SKM-1 (cell line): ENCODE measurements around the gene SMCO3.

Experiments used
- DNase-seq: peaks from one replicate; lab custom pipeline; 2025; ENCODE audit not compliant: unreplicated experiment; lab: John Stamatoyannopoulos, UW

SMCO3 gene

DNA sequence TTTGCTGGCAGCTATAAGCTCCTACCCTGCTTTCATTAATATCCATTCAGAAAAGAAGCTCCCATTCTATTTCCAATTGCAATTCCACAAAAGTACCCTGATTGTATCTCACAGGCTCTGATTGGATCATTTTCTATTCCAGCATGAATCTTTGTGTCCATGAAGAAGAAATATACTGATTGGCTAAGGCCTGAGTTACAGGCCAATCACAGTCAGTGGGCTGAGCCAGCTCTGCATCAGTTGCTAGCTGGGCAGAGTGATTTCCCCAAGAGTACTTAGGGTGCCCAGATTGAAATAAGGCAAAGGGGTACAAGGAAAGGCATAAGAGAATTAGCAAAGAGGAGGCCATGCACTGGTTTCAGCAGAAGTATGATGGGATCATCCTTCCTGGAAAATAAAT lies 14.9 kb upstream of the SMCO3 start:
- no peak for DNase-seq

DNA sequence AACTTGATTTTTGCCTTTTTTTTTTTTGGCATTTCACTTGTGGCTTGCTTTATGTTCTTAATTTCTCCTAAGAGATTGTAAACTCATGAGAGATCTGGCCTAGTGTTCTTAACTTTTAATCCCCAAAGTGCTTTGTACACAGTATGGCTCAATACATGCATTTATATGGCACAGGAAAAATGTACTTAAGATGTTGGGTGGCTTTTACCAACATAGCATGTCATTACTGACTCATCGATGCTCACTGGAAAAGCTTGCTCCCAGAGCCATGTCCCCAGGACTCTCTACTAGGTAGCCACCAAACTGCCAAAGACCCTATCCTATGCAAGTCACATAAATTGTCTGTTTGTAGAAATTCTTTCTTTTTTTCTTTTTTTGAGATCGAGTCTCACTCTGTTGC lies 13.1 kb upstream of the SMCO3 start:
- no peak for DNase-seq

DNA sequence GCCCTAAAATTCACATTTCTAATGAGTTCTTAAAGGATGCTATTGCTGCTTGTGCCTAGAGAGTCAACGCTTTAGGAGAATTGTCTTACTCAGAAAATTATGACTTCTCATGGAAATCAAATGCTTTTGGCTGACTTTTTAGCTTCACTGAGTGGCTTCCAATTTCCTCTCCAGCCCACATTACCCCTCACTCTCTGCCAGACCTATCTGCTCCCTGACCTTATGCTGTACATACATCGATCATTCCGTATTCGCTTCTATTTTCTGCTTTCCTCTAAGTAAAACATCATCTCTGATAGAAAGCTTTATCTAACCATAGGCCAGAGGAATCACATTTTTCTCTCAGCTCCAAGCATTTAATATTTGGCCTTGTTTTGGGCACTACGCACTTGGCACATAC lies 12.5 kb upstream of the SMCO3 start:
- DNase-seq = no peak

DNA sequence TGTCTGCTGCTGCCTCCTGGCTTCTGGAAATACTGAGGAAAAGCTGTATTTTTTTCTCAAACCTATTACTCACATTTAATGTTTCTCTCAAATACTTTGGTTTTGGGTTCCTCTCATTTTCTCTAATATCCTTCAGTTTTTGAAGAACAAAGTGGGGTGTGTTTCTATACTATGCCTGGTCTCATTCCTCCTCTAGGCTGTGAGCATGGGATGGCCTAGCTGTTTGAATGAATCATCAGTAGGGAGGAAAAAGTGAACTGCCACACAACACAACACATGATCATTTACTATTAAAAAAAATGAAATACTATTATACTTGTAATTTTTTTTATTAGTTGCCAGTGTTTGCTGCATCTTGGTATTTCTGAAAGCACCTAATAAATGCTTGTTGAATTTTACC lies 11.3 kb upstream of the SMCO3 start:
- DNase-seq = no peak

DNA sequence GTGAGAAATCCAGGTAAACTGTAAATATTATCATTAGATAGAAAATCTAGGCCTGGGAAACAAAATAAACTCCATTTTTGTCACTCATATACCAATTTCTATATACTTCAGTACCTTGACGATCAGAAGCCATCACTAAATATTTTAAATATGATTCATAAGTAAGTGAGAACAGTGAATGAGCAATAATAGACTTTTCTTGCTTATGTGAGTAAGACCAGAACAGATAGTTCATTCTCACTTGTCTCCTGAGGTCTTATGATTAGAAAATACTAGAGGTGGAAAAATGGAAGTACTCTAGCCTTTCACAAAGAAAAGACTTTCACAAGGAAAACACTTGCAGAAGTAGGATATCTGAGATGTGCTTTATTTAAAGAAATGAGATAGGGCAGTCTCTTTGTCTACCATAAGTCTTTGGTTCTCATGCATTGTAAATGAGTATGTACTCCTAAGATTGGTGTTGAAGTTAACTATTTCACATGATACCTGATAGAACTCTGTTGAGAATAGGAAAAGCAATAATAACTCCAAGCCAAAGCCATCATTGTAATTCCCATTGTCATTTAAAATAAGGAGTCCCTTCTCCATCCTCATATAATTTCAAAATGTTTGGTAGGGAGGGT lies 10.1 kb upstream of the SMCO3 start:
- DNase-seq = no peak

DNA sequence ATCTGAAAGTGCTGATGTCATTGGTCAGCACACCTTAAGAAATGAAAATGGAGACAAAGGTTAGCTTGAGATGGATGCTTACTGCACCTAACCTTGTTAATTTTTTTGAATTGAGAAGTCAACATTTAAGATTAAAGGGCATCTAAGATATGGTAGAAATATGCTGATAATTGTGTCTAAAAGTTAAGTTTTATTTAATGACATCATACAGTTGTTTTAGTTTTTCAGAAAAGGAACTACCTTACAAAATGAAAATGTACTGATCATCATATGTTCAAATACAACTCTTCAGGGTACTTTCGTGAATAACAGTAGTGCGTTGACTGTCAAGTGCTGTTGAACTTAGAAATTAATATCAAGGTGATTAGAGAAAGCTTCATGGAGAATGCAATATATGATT lies 2.5 kb downstream of the SMCO3 start:
- DNase-seq = no peak

DNA sequence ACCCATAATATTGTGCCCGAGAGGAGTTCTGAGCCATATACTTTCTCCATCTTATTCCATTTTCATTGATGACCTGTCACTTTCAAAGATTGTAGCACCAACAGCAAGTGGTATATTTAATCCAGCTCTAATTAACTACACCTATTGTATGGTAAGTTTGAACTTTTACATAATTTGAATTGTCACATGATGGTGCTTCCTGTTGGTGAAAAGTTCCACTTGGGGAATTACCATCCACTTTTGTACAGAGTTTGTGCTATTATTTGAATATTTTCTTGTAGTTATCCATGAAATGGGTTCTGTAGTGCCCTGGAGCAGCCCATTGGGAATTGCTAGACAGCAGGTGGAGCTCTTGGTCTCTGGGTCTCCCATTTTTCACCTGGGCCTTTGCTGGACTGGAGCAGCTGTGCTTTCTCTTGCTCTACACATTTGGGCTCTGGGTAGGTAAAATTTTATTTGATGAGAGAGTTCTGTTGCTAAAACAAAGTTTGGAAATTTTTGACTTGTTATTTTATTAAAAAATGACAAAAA lies 3.0 kb downstream of the SMCO3 start:
- no peak for DNase-seq

DNA sequence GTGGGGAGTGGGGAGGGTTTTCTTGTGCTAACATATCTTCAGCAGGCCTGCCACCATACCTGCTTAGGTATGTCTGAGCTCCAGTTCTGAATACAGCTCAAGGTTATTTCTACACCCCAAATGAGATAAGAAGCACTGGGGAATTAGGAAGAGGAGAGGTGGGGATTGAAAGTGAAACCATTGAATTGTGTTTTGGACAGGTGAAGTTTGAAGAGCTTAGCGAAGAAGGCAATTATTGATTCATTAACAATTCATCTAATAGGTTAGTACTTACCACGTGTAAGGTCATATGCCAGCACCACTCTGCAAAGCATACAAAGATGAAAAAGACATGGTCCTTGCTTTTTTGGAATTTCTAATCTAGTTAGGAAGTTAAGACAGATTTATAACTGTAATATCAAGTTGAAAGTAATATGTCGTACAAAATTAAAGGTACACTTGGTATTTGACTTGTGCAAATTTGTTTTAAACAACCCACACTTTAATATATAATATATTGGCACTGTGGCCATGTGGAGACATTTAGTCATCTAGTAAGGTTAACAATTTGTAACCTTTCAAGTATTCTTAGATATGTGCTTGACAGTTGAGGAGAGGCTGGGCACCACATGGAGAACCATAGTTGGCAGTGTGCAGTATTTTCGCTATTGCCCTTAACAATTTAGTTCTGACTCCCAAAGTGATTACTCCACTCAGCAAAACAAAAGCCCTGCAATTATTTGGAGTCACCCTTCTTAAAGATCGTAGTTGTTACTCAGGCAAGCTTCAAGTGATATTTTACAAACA lies 3.6 kb downstream of the SMCO3 start:
- DNase-seq = no peak

DNA sequence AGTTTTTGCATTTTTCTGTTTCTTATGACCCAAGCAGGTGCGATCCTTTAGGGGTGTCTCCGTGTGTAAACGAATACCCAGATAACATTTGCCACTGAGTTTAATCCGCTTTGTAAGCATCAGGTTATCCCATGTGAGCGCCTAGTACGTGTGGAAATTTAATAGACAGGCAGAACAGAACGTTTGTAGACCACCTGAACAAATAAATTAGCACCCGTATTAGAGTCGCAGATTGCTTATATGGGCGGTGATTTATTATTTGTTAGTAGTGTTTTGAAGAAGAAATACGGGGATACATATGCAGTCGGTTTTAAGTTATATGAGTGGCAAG lies 10.2 kb downstream of the SMCO3 start:
- DNase-seq = no peak

DNA sequence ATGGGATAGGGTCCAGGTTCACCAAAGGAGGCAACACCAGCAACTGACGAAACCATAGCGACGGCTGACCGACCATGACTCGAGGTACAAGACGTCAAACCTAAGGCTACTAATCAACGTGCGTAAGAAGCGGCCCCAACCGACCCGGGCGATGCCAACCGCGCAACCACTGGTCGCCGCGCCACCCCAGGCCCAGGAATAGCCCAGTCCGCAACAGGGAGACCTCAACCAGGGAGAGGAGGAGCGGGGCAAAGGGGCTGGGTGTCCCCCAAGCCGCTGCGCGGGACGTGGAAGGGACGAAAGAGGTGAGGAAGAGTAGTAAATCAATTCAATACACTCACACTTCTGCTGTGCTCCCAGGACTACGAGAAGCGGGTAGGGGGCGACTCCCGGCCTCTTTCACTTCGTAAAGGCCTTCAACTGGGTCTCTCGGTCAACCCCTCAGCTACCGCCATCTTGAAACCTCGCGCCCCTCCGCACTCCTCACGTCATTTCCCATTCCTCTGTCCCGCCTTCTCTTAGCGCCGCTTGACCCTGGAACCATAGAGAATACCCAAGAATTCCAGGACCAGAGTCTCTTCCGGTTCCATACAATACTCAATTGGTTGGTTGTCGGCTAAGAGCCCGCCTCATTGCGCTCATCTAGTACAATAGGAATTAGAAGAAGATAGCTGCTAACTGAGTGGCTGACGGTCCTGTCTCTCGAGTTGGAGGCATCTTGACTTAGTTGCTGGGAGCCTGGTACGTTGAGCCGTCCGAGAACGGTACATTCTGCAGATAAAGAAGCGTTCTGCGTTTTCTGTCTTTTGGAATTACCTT lies 10.8 kb downstream of the SMCO3 start, which contains the start of the genes C12orf60 and WBP11:
Gene C12orf60, plus strand, starts transcription at position 660 of the 819 bp plus-strand sequence. CDS start 19,266 bp downstream, outside the sequence.
Gene WBP11, minus strand, starts transcription at position 468 of the 819 bp plus-strand sequence. CDS start 2,095 bp downstream, outside the sequence.
- DNase-seq = peak; percentile 70

DNA sequence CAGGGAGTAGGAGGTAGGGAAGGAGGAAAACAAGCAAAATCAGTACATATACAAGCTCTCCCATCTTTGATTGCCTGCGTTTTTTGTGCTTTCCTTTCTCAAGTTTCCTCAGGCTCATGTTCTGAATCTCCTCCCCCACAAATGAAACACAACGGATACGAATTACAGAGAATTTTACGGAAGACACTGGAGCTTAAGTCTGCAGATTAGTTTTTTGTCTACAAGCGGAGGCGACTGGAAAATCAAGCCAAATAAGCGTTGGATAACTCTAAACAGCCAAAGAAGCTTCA lies 11.3 kb downstream of the SMCO3 start:
- no peak for DNase-seq

DNA sequence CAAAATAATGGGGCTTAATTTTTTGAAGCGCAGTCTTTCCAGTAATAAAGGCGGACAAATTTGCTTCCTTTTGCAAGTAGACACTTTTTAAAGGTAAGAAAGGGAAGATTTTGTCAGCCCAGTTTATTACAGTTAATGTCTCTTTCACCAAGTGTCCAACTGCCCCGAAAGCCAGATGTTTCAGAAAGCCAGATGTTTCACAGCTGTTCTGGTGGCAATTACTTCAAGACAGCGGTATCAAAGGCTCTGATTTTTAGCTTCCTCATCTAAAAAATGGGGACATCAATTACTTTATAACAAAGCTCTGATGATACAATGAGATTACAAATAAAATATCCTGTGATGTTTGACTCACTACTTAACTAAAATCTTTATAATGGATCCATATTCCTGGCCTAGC lies 11.7 kb downstream of the SMCO3 start:
- DNase-seq = no peak

DNA sequence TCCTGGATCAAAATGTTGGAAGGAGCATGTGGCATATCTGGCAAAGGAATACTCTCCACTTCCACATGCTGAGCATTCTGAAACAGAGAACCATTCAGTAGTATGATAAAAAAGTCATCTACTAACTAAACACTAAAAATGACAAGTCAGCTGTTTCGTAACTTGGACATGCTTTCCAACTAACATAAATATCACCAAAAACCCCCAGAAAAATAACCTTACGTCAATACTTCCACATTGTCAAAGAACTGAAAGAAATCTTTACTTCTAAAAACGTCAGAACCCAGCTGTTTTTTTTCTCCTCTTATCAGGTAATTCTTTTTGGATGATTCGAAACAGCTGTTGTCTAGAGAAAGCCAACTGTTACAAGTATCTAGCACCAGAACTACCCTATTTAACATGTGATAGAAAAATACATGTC lies 18.9 kb downstream of the SMCO3 start:
- DNase-seq = no peak

DNA sequence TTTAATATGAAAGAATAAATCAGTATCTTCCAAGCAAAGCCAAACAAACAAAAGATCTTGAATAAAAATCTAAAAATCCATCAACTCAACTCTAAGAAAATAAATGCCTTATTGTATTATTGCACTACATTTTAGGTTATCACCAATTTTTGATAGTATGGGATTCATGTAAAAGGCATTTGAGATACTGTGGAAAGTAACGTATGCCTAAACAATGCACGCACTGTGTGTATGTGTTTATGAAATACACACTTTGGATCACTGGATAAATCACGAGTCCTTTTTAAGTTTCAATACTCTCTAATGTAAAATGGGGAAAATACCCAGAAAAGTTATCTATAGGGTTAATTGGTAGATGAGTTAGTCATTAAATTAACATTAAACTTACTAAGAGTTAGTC lies 28.4 kb downstream of the SMCO3 start:
- no peak for DNase-seq

DNA sequence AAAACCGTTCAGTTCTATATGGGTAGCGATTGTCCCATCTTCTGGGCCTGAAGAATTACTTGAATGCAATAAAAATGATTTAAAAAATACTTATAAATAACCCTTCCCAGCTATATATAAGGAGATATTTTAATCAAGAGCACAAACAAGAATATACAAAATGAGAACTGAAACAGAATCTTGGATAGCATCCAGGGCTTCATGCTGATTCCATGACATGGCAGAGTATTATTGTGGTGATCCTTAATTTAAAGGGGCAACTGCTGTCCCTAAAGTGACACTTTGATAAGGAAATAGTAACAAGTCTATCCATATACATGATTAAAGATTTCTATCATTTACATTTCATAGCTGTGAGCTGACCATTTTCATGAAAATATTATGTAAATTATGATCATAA lies 29.5 kb downstream of the SMCO3 start:
- DNase-seq = no peak

DNA sequence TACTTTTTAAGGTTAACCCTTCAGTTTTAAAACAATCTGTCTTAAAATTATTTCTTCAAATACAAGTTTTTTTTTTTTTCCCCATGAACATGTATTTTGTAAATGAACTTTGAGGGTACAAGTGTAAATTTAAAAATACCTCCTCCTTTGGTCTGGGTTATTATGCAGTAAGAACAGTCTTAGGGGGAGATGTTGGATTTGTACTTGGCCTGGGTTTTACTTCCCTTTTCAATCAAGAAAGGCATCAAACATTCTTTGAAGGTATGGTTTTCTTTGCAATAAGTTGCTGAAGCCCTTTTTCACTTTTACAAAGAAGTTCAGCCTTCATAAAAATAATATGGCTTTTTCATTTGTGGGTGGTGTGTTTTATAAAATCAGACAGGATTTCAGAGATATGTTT lies 31.2 kb downstream of the SMCO3 start:
- no peak for DNase-seq

DNA sequence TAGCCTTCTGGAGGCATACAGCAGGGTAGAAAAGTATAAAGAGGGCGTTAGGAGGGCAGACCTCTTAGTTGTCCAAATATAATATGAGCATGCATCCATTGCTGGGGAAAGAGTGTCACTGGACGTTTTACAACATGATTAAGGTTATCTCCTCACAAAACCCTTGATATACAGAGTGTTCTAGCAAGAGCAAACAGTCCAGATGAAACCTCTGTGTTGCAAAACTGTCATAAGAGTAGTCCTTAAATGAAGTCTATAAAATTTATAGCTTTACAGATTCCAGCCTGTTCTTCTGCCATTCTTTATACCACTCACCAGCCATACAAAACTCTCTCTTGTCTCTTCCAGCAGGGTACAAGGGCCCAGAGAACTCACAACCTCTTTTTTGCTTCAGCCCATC lies 32.4 kb downstream of the SMCO3 start:
- no peak for DNase-seq

DNA sequence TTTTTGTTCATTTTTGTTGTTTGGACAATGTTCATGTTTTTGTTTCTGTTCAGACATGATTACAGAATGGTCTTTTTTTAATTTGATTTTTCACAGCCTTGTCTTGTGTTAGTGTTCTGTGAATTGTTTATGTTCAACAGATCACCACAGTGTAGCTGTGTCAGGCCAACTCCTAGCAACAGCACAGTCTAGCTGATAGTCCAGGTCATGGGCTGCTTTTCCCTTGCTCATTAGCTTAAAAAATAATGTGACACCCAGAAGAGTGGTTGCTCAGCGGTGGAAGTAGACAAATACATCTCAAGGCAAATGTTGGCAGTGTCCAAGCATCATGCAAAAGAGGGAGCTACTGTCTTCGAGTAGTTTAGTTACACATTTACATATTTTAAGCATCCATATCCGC lies 33.1 kb downstream of the SMCO3 start:
- DNase-seq = no peak

DNA sequence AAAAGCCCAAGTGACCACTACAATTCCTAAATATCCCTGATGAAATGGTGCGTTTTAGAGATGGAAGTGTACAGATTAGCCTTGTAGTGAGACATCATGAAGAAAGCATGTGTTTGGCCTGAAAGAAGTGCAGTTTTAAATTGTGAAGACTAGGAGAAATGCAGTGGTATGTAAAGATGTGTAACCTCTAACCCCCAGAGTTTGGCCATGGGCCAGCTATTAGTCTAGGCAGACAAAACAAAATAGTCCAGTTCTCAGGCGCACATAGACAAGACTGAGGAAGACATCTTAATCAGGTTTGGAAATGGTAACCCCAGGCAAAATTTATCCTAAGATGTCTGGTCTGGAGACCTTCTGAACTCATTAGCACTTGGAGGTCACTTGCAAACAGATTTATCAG lies 34.1 kb downstream of the SMCO3 start:
- no peak for DNase-seq

DNA sequence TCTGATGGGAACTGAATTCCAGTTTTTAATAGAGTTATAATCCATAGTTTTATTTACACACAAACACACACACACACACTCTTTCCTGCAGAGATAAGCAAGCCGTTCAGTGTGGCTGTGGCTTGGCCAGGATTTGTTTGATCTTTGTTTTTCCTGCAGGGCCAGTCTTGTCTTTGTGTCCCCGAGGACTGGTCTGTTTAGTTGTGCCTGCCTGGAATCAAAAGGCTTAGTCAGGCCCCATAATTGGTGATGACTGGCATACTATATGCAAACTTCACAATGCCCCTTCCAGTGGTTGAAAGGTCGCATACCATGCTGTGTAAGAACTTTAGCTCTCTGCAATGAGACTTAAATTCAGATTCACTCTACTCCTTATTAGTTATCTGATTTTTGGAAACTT lies 36.7 kb downstream of the SMCO3 start:
- DNase-seq = no peak

DNA sequence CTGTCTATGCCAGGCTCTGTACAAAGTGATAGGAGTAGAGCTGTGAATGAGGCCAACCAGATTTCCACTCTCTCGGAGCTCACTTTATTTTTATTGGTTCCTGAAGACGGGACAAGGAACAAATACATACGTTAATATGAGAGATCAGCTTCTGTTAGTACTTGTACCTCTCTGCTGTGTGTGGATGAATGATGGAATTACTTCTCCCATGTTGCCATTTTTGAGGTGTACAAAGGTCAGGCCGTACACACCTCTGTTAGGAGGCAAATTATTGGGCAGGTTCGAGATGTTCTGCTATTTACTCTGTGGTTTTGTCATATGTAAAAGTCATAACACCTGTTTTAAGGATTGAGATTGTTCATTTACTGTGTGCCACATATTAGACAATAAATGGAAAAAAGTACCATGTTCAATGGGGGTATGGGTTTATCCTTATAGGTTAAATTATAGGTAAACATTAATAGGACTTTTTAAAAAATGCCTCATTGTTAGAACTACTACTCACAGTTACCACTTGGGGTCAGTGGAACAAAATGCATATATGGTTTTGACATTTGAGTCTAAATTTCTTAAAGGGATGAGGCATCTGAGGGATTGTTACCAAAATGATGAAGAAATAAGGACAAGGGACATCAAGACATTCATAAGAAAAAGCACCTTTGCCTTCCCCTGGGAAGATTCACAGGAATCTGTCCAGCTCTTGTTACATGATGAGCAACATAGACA lies 37.6 kb downstream of the SMCO3 start:
- DNase-seq = no peak
